GM12878 (cell line): ENCODE data around the gene MCOLN3. TPM values are rescaled to one million over a fixed set of nuclear protein-coding genes. Genes with fewer than 3 reads are reported as not detected.

Source experiments
- CEBPB ChIP-seq, 2 experiments: fragments of 150-350 bp in 1 of 2; IDR thresholded peaks; 2 replicates each; pipeline ENCODE4 v1.6.1; 2012 to 2014; ENCODE audit warnings: low read depth in 2 of 2, low read length in 2 of 2, borderline replicate concordance in 1 of 2, inconsistent platforms in 1 of 2
- CREB1 ChIP-seq: IDR thresholded peaks from 2 replicates; pipeline ENCODE4 v1.6.1; 2012; ENCODE audit warnings: low read depth, mild to moderate bottlenecking, inconsistent platforms
- DPF2 ChIP-seq: fragments of 450-650 bp; IDR thresholded peaks from 2 replicates; pipeline ENCODE4 v1.6.1; 2017; ENCODE audit warnings: mild to moderate bottlenecking
- HCFC1 ChIP-seq: fragments of 150-350 bp; IDR thresholded peaks from 2 replicates; pipeline ENCODE4 v1.6.1; 2014; ENCODE audit warnings: low read length
- JUNB ChIP-seq: IDR thresholded peaks from 2 replicates; pipeline ENCODE4 v1.6.1; 2016; ENCODE audit warnings: antibody characterized with exemption, mild to moderate bottlenecking
- KDM1A ChIP-seq: fragments of 200-600 bp; sonication (generic); IDR thresholded peaks from 2 replicates; pipeline ENCODE4 v1.6.1; 2016; ENCODE audit warnings: borderline replicate concordance
- MEF2A ChIP-seq: IDR thresholded peaks from 2 replicates; pipeline ENCODE4 v1.6.1; 2011; ENCODE audit warnings: low read depth, mild to moderate bottlenecking, low read length, moderate library complexity; ENCODE audit not compliant: insufficient read depth
- NR2C1 ChIP-seq: fragments of 450-650 bp; IDR thresholded peaks from 2 replicates; pipeline ENCODE4 v1.6.1; 2017; ENCODE audit warnings: antibody characterized with exemption, mild to moderate bottlenecking, moderate library complexity
- NR2C2 ChIP-seq: IDR thresholded peaks from 2 replicates; pipeline ENCODE4 v1.6.1; 2011; ENCODE audit warnings: borderline replicate concordance, low read depth; ENCODE audit not compliant: control insufficient read depth, insufficient read length
- PAX8 ChIP-seq: fragments of 450-650 bp; IDR thresholded peaks from 2 replicates; pipeline ENCODE4 v1.6.1; 2017; ENCODE audit warnings: mild to moderate bottlenecking, moderate library complexity
- POLR2A ChIP-seq: IDR thresholded peaks from 2 replicates; pipeline ENCODE4 v1.6.1; 2011; ENCODE audit warnings: low read depth, mild to moderate bottlenecking, low read length
- RB1 ChIP-seq: fragments of 450-650 bp; formaldehyde crosslinking; IDR thresholded peaks from 2 replicates; pipeline ENCODE4 v1.6.1; 2017; ENCODE audit warnings: mild to moderate bottlenecking, borderline replicate concordance
- RBBP5 ChIP-seq: fragments of 200-600 bp; sonication (generic); conservative IDR thresholded peaks from 2 replicates; pipeline ENCODE4 v1.6.1; 2016
- RCOR1 ChIP-seq: conservative IDR thresholded peaks from 2 replicates; pipeline ENCODE4 v1.6.1; 2012; ENCODE audit warnings: low read depth, low read length, improper control_type of control experiment
- SUZ12 ChIP-seq: fragments of 200-600 bp; sonication (generic); IDR thresholded peaks from one replicate; pipeline ENCODE4 v1.6.1; 2018; ENCODE audit warnings: antibody characterized with exemption, mild to moderate bottlenecking; ENCODE audit not compliant: unreplicated experiment
- TCF3 ChIP-seq: IDR thresholded peaks from 2 replicates; pipeline ENCODE4 v1.6.1; 2012; ENCODE audit warnings: low read depth, mild to moderate bottlenecking, low read length, borderline replicate concordance; ENCODE audit not compliant: insufficient read depth
- TCF7 ChIP-seq: IDR thresholded peaks from 2 replicates; pipeline ENCODE4 v1.6.1; 2014; ENCODE audit warnings: antibody characterized with exemption, borderline replicate concordance
- ZNF217 ChIP-seq: fragments of 450-650 bp; IDR thresholded peaks from 2 replicates; pipeline ENCODE4 v1.6.1; 2017; ENCODE audit warnings: antibody characterized with exemption, mild to moderate bottlenecking
- polyA plus RNA-seq, 11 experiments: library from polyadenylated mRNA; depleted of rRNA in 4 of 11; unstranded in 6 of 11; stranded (reverse) in 5 of 11; fragments of >200 nt; fragmentation: Nextera tagmentation in 4 of 11; fragmentation: Illumina TruSeq in 1 of 11; extraction: Ambion mirVana in 4 of 11; extraction: Trizol in 1 of 11; gene quantifications; 1 replicate in 1 of 11; 2 replicates in 10 of 11; pipeline versions ENCODE4 v1.2.1 to v1.2.3, GENCODE V29; 2011 to 2016; ENCODE audit warnings: inconsistent platforms in 2 of 11, missing spikeins in 2 of 11, low read depth in 1 of 11
- total RNA-seq, 4 experiments: library from RNA; depleted of rRNA in 3 of 4; stranded (reverse); fragments of >200 nt in 3 of 4; fragmentation: Illumina TruSeq in 1 of 4; extraction: Trizol in 1 of 4; gene quantifications; 2 replicates each; pipeline versions ENCODE4 v1.2.1 to v1.2.3, GENCODE V29; 2013 to 2021
- TF ChIP-seq, protein P1 (sequence below): IDR thresholded peaks from 2 replicates; pipeline ENCODE4 v1.6.1; 2011; ENCODE audit warnings: mild to moderate bottlenecking, low read depth, low read length, moderate library complexity; ENCODE audit not compliant: insufficient replicate concordance
- TF ChIP-seq, protein P2 (sequence below): fragments of 450-650 bp; IDR thresholded peaks from 2 replicates; pipeline ENCODE4 v1.6.1; 2017; ENCODE audit warnings: antibody characterized with exemption, mild to moderate bottlenecking, moderate library complexity
- TF ChIP-seq, protein P3 (sequence below): IDR thresholded peaks from 2 replicates; pipeline ENCODE4 v1.6.1; 2012; ENCODE audit warnings: low read length, inconsistent platforms
- TF ChIP-seq, protein P4 (sequence below): fragments of 450-650 bp; IDR thresholded peaks from 2 replicates; pipeline ENCODE4 v1.6.1; 2016; ENCODE audit warnings: mild to moderate bottlenecking
- TF ChIP-seq, protein P5 (sequence below): fragments of 450-650 bp; IDR thresholded peaks from 2 replicates; pipeline ENCODE4 v1.6.1; 2017; ENCODE audit warnings: low read depth, mild to moderate bottlenecking, moderate library complexity

Gene MCOLN3
- total and polyA plus RNA-seq, 10 of the 15 experiments (the other 5 are each of a cell fraction or from before 2014, with no cell fraction given) = 0.48 to 7.4 (median 3.8) TPM

DNA sequence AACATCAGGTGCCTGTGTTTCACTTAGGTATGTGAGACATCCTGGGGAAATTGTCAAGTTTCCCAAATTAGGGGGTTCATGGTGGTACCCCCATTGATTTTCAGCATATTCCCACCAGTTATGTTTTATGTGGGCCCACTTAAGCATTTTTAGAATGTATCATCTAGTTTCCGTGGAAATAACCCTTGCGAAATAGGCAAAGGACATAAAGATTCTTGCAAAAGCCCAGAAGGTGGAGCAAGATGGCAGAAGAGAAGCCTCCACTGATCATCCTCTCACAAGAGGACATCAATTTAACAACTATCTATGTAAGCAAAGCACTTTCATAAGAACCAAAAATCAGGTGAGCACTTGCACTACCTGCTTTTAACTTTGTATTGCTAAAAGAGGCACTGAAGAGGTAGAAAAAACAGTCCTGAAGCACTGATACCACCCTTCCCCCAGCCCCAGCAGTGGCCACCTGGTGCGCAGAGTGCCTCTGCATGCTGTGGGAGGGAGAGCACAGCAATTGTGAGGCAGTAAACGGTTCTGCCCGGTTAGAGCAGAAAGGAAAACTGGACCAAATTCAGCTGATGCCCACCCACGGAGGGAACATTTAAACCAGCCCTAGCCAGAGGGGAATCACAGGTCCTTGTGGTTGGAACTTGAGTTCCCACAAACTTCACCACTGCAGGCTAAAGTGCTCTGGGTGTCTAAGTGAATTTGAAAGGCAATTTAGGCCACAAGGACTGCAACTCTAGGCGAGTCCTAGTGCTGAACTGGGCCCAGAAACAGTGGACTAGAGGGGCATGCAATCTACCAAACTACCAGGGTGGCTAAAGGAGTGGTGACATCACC, 74.6 kb downstream of the MCOLN3 start (continued):
- 0 out of 2 replicates have a peak, but pooled peaks have one; percentile 17 for TF ChIP-seq CREB1
- TF ChIP-seq CEBPB (IDR thresholded peaks at IDR 0.05; ENCODE audit: borderline replicate concordance in 1 of 2, low read depth in 2 of 2, low read length in 2 of 2) = peak in 1 of 2 experiments; percentile 34; a peak in 1 of 4 replicates
- no peak for TF ChIP-seq NR2C1
- TF ChIP-seq PAX8 = no peak
- no peak for TF ChIP-seq ZNF217
- no peak for TF ChIP-seq KDM1A
- TF ChIP-seq, protein P1, sequence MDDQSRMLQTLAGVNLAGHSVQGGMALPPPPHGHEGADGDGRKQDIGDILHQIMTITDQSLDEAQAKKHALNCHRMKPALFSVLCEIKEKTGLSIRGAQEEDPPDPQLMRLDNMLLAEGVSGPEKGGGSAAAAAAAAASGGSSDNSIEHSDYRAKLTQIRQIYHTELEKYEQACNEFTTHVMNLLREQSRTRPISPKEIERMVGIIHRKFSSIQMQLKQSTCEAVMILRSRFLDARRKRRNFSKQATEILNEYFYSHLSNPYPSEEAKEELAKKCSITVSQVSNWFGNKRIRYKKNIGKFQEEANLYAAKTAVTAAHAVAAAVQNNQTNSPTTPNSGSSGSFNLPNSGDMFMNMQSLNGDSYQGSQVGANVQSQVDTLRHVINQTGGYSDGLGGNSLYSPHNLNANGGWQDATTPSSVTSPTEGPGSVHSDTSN = no peak
- TF ChIP-seq RBBP5 = no peak
- TF ChIP-seq, protein P2, sequence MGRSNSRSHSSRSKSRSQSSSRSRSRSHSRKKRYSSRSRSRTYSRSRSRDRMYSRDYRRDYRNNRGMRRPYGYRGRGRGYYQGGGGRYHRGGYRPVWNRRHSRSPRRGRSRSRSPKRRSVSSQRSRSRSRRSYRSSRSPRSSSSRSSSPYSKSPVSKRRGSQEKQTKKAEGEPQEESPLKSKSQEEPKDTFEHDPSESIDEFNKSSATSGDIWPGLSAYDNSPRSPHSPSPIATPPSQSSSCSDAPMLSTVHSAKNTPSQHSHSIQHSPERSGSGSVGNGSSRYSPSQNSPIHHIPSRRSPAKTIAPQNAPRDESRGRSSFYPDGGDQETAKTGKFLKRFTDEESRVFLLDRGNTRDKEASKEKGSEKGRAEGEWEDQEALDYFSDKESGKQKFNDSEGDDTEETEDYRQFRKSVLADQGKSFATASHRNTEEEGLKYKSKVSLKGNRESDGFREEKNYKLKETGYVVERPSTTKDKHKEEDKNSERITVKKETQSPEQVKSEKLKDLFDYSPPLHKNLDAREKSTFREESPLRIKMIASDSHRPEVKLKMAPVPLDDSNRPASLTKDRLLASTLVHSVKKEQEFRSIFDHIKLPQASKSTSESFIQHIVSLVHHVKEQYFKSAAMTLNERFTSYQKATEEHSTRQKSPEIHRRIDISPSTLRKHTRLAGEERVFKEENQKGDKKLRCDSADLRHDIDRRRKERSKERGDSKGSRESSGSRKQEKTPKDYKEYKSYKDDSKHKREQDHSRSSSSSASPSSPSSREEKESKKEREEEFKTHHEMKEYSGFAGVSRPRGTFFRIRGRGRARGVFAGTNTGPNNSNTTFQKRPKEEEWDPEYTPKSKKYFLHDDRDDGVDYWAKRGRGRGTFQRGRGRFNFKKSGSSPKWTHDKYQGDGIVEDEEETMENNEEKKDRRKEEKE = no peak
- TF ChIP-seq JUNB = no peak
- TF ChIP-seq TCF7 = no peak
- no peak for TF ChIP-seq HCFC1
- no peak for TF ChIP-seq SUZ12
- TF ChIP-seq TCF3 = peak; percentile 95
- TF ChIP-seq, protein P3, sequence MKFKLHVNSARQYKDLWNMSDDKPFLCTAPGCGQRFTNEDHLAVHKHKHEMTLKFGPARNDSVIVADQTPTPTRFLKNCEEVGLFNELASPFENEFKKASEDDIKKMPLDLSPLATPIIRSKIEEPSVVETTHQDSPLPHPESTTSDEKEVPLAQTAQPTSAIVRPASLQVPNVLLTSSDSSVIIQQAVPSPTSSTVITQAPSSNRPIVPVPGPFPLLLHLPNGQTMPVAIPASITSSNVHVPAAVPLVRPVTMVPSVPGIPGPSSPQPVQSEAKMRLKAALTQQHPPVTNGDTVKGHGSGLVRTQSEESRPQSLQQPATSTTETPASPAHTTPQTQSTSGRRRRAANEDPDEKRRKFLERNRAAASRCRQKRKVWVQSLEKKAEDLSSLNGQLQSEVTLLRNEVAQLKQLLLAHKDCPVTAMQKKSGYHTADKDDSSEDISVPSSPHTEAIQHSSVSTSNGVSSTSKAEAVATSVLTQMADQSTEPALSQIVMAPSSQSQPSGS = no peak
- TF ChIP-seq, protein P4, sequence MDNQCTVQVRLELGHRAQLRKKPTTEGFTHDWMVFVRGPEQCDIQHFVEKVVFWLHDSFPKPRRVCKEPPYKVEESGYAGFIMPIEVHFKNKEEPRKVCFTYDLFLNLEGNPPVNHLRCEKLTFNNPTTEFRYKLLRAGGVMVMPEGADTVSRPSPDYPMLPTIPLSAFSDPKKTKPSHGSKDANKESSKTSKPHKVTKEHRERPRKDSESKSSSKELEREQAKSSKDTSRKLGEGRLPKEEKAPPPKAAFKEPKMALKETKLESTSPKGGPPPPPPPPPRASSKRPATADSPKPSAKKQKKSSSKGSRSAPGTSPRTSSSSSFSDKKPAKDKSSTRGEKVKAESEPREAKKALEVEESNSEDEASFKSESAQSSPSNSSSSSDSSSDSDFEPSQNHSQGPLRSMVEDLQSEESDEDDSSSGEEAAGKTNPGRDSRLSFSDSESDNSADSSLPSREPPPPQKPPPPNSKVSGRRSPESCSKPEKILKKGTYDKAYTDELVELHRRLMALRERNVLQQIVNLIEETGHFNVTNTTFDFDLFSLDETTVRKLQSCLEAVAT = 0 out of 2 replicates have a peak, but pooled peaks have one; percentile 21
- TF ChIP-seq POLR2A = no peak
- peak; percentile 50; the same call in 1 of the 2 replicates for TF ChIP-seq DPF2
- TF ChIP-seq, protein P5, sequence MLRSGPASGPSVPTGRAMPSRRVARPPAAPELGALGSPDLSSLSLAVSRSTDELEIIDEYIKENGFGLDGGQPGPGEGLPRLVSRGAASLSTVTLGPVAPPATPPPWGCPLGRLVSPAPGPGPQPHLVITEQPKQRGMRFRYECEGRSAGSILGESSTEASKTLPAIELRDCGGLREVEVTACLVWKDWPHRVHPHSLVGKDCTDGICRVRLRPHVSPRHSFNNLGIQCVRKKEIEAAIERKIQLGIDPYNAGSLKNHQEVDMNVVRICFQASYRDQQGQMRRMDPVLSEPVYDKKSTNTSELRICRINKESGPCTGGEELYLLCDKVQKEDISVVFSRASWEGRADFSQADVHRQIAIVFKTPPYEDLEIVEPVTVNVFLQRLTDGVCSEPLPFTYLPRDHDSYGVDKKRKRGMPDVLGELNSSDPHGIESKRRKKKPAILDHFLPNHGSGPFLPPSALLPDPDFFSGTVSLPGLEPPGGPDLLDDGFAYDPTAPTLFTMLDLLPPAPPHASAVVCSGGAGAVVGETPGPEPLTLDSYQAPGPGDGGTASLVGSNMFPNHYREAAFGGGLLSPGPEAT = peak; percentile 36; the same call in 1 of the 2 replicates
- no peak for TF ChIP-seq RCOR1
- TF ChIP-seq RB1 = no peak
- no peak for TF ChIP-seq MEF2A
- no peak for TF ChIP-seq NR2C2
